ENCODE measurements around the gene ZP1.

ZP1 gene

GRCh38 chr11:60859616-60860250 is 7.6 kb upstream of the ZP1 start:
- DNase-seq: no peak

DNA sequence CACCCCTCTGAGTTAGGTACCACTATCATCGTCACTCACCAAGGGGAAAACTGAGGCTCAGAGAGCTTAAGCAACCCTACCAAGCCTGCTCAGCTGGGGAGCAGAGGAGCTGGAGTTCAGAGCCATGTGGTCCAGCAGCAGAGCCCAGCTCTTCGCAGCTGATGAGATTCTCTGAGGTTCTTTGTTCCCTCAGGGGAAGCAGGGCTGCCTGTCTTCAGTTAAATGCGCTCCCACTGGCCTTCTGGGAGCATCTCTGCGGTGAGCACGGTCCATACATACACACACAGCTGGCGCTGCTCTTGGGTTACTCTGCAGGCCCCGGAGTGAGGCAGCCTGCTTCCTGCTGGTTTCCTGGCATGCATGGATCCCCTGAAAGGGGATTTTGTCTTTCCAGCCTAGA is 6.4 kb upstream of the ZP1 start:
- no peak for DNase-seq

GRCh38 chr11:60862171-60862570 is 5.2 kb upstream of the ZP1 start:
- DNase-seq: no peak

GRCh38 chr11:60863550-60864521 is 3.5 kb upstream of the ZP1 start:
- DNase-seq: no peak

GRCh38 chr11:60864856-60865513 is 2.4 kb upstream of the ZP1 start:
- DNase-seq: no peak

DNA sequence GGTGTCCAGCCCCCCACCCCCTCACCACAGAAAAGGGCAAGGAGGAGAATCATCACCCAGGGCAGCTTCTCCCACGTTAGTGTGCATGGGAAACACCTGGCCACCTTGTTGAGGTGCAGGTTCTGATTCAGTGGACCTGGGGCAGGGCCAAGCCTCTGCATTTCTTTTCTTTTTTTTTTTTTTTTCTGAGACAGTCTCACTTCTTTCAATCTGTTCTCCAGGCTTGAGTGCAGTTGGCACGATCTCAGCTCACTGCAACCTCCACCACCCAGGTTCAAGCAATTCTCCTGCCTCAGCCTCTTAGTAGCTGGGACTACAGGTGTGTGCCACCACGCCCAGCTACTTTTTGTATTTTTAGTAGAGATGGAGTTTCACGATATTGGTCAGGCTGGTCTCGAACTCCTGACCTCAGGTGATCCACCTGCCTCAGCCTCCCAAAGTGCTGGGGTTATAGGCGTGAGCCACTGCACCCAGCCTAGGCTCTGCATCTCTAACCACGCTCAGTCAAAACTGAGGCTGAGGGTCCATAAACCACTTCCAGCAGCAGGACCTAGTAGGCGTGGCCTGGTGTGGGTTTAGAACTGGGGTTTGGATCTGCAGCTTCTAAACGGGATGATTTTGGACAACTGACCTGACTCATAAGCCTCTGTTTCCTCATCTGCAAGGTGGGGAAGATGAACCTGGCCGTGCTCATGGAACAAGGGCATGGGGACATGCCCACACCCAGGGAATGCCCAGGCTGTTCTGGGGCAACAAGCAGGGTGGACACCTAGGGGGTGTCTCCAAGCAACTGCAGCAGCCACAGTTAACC is 734 bp downstream of the ZP1 start:
- DNase-seq: no peak

DNA sequence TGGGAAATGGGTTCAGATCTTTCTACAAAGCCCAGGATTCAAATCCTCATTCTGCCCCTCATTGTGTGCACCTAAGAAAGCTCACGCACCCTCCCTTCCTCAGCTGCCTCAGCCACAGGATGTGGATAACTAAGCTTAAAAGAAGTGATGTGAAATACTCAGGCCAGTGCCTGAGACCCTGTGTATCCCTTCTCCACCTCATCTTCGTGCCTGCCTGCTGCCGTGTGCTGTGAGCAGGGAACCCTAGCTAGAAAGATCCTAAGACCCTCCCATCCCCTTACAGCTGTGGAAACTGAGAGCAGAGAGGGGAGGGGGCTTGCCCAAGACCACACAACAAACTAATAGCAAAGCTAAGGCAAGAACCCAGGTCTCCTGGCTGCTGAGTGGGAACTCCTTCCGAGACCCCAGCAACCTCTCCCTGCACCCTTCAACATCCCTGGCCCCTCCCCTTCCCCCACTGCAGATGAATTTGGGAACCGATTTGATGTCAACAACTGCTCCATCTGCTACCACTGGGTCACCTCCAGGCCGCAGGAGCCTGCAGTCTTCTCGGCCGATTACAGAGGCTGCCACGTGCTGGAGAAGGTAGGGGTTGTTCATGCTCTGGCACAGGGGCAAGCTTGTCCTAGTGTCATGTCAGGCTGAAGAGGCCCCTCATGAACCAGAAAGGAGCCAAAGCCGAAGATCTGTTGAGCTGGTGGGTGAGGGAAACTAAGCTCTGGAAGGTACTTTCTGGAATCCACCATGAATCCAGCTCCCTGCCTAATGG is 1.5 kb downstream of the ZP1 start:
- no peak for DNase-seq

DNA sequence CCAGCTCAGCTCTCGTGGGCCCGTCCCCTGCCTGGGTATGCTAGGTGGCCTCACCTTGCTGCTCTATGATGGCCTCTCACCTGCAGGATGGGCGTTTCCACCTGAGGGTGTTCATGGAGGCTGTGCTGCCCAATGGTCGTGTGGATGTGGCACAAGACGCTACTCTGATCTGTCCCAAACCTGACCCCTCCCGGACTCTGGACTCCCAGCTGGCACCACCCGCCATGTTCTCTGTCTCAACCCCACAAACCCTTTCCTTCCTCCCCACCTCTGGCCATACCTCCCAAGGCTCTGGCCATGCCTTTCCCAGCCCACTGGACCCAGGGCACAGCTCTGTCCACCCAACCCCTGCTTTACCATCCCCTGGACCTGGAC is 2.1 kb downstream of the ZP1 start:
- DNase-seq: no peak

GRCh38 chr11:60870276-60870675 is 2.9 kb downstream of the ZP1 start:
- no peak for DNase-seq

- DNase-seq: no peak
Measured at GRCh38 chr11:60870733-60871377, 3.5 kb downstream of the ZP1 start.

- DNase-seq: no peak
Measured at GRCh38 chr11:60871378-60872061, 4.2 kb downstream of the ZP1 start.

GRCh38 chr11:60872124-60872960 is 5.0 kb downstream of the ZP1 start:
- DNase-seq: peak in 2 of 3 donors; percentile 12 to 31

DNA sequence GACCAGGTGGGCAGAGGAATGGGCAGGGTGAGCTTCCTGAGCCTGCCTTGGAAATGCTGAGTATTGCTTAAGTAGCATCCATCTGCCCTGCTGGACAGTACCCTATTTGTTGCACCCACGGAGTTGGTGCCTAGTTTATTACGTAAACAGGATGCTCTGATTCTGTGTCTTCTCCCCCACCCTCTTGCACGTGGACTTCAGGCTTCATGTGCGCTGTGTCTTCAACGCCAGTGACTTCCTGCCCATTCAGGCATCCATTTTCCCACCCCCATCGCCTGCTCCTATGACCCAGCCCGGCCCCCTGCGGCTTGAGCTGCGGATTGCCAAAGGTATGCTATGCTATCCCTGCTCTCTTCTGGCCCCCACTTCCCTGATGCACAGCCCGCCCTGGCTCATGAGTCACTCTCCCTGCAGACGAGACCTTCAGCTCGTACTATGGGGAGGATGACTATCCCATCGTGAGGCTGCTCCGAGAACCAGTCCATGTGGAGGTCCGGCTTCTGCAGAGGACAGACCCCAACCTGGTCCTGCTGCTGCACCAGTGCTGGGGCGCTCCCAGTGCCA is 5.7 kb downstream of the ZP1 start:
- DNase-seq: peak; percentile 6 to 38 (median 19)

- DNase-seq: no peak
Measured at GRCh38 chr11:60873533-60873932, 6.2 kb downstream of the ZP1 start.

- no peak for DNase-seq
Measured at GRCh38 chr11:60874421-60875365, 7.4 kb downstream of the ZP1 start.

- no peak for DNase-seq
Measured at GRCh38 chr11:60875366-60876167, 8.2 kb downstream of the ZP1 start.

- DNase-seq: no peak
Measured at GRCh38 chr11:60876168-60876485, 8.8 kb downstream of the ZP1 start.
